WTC11 (cell line): ENCODE data around the gene PHRF1.

Experiments used
- CBFB ChIP-seq: sonication (generic); formaldehyde crosslinking; IDR thresholded peaks from 2 replicates; pipeline ENCODE4 v1.8.1; 2022; ENCODE audit warnings: mild to moderate bottlenecking, low read depth, missing genetic modification reagents
- ETV6 ChIP-seq: sonication (generic); formaldehyde crosslinking; IDR thresholded peaks from 2 replicates; pipeline ENCODE4 v1.8.1; 2022; ENCODE audit warnings: mild to moderate bottlenecking, missing genetic modification reagents
- KAT7 ChIP-seq: sonication (generic); formaldehyde crosslinking; IDR thresholded peaks from 2 replicates; pipeline ENCODE4 v1.8.1; 2023; ENCODE audit warnings: missing genetic modification reagents, mild to moderate bottlenecking, borderline replicate concordance
- MYBL2 ChIP-seq: sonication (generic); formaldehyde crosslinking; IDR thresholded peaks from 2 replicates; pipeline ENCODE4 v1.8.1; 2023; ENCODE audit warnings: mild to moderate bottlenecking, moderate library complexity, missing genetic modification reagents
- SP1 ChIP-seq: sonication (generic); formaldehyde crosslinking; conservative IDR thresholded peaks from 2 replicates; pipeline ENCODE4 v1.8.1; 2022; ENCODE audit warnings: missing genetic modification reagents
- ZNF263 ChIP-seq: sonication (generic); formaldehyde crosslinking; IDR thresholded peaks from 2 replicates; pipeline ENCODE4 v1.8.1; 2022; ENCODE audit warnings: low read depth, mild to moderate bottlenecking, moderate library complexity, missing genetic modification reagents
- ZNF317 ChIP-seq: sonication (generic); formaldehyde crosslinking; IDR thresholded peaks from 2 replicates; pipeline ENCODE4 v1.8.1; 2023; ENCODE audit warnings: low read depth, mild to moderate bottlenecking, moderate library complexity, missing genetic modification reagents, borderline replicate concordance
- ZNF416 ChIP-seq: fragments of 250-450 bp; sonication (Bioruptor Pico); IDR thresholded peaks from 2 replicates; pipeline ENCODE4 v1.9.0; 2021; ENCODE audit warnings: mild to moderate bottlenecking, inconsistent platforms
- TF ChIP-seq, protein P1 (sequence below): fragments of 250-450 bp; sonication (Bioruptor Pico); IDR thresholded peaks from 2 replicates; pipeline ENCODE4 v1.9.0; 2021; ENCODE audit warnings: mild to moderate bottlenecking
- TF ChIP-seq, protein P2 (sequence below): fragments of 200-600 bp; IDR thresholded peaks from 2 replicates; pipeline ENCODE4 v1.8.0; 2022; ENCODE audit warnings: antibody characterized with exemption
- TF ChIP-seq, protein P3 (sequence below): sonication (generic); formaldehyde crosslinking; IDR thresholded peaks from 2 replicates; pipeline ENCODE4 v1.8.1; 2023; ENCODE audit warnings: mild to moderate bottlenecking, missing genetic modification reagents, borderline replicate concordance
- TF ChIP-seq, protein P4 (sequence below): sonication (generic); formaldehyde crosslinking; IDR thresholded peaks from 2 replicates; pipeline ENCODE4 v1.8.1; 2023; ENCODE audit warnings: mild to moderate bottlenecking, missing genetic modification reagents
- TF ChIP-seq, protein P5 (sequence below): sonication (generic); formaldehyde crosslinking; IDR thresholded peaks from 2 replicates; pipeline ENCODE4 v1.8.1; 2022; ENCODE audit warnings: low read depth, missing genetic modification reagents, borderline replicate concordance

DNA sequence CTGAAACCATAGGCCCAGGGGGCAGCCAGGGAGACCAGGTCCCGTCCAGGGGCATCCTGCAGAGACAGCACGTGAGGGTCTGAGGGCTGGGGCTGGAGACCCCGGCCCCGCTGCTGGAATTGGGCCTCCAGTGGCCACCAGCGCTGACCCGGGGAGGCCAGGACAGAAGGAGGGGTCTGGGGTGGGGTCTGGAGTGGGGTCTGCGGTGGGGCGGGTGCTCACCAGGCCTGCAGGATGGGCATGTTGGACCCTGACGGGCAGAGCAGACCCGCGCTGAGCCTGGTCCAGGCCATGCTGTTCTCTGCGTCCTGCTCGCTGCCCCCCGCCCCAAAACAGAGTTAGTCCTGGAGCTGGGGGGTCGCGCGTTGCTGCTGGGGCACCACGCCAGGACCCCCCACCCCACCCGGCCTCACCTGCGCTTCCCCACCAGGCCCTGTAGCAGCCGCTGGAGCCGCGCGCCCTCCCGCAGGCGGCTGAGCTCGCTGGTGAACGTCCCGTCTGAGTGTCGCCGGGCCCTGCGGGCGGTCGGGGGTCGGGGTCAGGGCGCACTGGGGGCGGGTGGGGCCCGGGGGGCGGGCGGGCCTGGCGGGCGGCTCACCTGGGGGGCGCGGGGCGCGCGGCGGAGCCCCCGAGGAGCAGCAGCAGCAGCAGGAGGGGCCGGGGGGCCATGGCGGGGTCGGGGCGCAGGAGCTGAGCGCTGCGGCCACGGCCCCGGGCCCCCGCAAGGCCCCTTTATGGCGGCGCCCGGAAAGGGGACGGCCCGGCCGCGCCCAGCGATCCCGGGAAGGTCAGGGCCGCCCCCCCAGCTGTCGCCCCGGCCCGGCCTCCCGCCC is 50.4 kb downstream of the PHRF1 start, which contains the start of gene SCT:
- TF ChIP-seq CBFB (no peak), ZNF416 (CRISPR knock-in tag) (no peak), MYBL2 (CRISPR knock-in tag) (no peak), KAT7 (CRISPR knock-in tag) (no peak), ETV6 (CRISPR knock-in tag) (no peak), ZNF263 (CRISPR knock-in tag) (no peak), SP1 (CRISPR knock-in tag) (no peak), ZNF317 (CRISPR knock-in tag) (no peak)
- TF ChIP-seq, protein P1, sequence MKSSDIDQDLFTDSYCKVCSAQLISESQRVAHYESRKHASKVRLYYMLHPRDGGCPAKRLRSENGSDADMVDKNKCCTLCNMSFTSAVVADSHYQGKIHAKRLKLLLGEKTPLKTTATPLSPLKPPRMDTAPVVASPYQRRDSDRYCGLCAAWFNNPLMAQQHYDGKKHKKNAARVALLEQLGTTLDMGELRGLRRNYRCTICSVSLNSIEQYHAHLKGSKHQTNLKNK (CRISPR knock-in tag), result no peak
- TF ChIP-seq, protein P2, sequence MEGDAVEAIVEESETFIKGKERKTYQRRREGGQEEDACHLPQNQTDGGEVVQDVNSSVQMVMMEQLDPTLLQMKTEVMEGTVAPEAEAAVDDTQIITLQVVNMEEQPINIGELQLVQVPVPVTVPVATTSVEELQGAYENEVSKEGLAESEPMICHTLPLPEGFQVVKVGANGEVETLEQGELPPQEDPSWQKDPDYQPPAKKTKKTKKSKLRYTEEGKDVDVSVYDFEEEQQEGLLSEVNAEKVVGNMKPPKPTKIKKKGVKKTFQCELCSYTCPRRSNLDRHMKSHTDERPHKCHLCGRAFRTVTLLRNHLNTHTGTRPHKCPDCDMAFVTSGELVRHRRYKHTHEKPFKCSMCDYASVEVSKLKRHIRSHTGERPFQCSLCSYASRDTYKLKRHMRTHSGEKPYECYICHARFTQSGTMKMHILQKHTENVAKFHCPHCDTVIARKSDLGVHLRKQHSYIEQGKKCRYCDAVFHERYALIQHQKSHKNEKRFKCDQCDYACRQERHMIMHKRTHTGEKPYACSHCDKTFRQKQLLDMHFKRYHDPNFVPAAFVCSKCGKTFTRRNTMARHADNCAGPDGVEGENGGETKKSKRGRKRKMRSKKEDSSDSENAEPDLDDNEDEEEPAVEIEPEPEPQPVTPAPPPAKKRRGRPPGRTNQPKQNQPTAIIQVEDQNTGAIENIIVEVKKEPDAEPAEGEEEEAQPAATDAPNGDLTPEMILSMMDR, result no peak
- TF ChIP-seq, protein P3, sequence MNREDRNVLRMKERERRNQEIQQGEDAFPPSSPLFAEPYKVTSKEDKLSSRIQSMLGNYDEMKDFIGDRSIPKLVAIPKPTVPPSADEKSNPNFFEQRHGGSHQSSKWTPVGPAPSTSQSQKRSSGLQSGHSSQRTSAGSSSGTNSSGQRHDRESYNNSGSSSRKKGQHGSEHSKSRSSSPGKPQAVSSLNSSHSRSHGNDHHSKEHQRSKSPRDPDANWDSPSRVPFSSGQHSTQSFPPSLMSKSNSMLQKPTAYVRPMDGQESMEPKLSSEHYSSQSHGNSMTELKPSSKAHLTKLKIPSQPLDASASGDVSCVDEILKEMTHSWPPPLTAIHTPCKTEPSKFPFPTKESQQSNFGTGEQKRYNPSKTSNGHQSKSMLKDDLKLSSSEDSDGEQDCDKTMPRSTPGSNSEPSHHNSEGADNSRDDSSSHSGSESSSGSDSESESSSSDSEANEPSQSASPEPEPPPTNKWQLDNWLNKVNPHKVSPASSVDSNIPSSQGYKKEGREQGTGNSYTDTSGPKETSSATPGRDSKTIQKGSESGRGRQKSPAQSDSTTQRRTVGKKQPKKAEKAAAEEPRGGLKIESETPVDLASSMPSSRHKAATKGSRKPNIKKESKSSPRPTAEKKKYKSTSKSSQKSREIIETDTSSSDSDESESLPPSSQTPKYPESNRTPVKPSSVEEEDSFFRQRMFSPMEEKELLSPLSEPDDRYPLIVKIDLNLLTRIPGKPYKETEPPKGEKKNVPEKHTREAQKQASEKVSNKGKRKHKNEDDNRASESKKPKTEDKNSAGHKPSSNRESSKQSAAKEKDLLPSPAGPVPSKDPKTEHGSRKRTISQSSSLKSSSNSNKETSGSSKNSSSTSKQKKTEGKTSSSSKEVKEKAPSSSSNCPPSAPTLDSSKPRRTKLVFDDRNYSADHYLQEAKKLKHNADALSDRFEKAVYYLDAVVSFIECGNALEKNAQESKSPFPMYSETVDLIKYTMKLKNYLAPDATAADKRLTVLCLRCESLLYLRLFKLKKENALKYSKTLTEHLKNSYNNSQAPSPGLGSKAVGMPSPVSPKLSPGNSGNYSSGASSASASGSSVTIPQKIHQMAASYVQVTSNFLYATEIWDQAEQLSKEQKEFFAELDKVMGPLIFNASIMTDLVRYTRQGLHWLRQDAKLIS, result no peak
- TF ChIP-seq, protein P4, sequence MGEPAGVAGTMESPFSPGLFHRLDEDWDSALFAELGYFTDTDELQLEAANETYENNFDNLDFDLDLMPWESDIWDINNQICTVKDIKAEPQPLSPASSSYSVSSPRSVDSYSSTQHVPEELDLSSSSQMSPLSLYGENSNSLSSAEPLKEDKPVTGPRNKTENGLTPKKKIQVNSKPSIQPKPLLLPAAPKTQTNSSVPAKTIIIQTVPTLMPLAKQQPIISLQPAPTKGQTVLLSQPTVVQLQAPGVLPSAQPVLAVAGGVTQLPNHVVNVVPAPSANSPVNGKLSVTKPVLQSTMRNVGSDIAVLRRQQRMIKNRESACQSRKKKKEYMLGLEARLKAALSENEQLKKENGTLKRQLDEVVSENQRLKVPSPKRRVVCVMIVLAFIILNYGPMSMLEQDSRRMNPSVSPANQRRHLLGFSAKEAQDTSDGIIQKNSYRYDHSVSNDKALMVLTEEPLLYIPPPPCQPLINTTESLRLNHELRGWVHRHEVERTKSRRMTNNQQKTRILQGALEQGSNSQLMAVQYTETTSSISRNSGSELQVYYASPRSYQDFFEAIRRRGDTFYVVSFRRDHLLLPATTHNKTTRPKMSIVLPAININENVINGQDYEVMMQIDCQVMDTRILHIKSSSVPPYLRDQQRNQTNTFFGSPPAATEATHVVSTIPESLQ (CRISPR knock-in tag), result no peak
- TF ChIP-seq, protein P5, sequence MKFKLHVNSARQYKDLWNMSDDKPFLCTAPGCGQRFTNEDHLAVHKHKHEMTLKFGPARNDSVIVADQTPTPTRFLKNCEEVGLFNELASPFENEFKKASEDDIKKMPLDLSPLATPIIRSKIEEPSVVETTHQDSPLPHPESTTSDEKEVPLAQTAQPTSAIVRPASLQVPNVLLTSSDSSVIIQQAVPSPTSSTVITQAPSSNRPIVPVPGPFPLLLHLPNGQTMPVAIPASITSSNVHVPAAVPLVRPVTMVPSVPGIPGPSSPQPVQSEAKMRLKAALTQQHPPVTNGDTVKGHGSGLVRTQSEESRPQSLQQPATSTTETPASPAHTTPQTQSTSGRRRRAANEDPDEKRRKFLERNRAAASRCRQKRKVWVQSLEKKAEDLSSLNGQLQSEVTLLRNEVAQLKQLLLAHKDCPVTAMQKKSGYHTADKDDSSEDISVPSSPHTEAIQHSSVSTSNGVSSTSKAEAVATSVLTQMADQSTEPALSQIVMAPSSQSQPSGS (CRISPR knock-in tag), result no peak
